ENCODE results near the gene SNORC. TPM values are rescaled to one million over a fixed set of nuclear protein-coding genes. Genes with fewer than 3 reads are reported as not detected.

Gene SNORC
- total and polyA plus RNA-seq, 2 of the 13 experiments (the other 11 are each of a cell fraction or from before 2014, with no cell fraction given), result 59.1 to 86.1 TPM

DNA sequence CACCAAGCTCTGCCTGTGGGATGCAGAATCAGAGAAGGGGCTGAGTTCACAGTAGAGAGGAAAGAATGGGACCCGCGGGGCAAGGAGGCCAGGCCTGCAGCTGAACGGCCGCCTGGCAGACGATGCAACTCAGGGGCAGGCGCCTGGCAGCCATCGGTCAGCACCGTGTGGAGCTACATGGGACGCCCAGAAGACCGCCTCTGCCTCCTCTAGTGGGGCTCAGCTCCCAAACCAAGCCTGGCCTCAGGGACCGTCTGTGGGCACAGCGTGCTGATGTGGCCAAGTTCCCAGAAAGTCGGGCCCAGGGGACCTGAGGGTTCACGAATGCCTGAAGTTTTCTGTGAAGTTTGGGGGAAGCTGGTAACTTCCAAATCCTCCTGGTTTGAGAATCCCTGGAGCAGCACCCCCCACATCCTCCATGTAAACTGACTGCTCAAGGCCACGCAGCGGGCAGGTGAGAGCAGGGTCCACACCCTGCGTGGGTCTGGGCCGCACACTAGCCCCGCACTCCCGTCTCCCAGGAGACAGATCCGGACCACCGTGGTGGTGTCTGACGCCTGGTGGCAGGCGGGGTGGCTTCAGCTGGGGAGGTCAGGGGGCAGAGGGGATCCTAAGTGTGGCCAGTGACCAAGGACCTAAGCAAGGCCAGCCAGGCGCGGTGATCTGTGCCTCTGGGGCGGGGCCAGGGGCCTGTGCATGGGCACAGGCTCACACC is 14.6 kb downstream of the SNORC start:
- H3K9me3 ChIP-seq (ENCODE audit: low read length), result no peaks in the 10 kb centered on the region
- ATAC-seq (0 out of 3 replicates have a peak, but pooled peaks have one; percentile 1), FAIRE-seq (no peak), DNase-seq (ENCODE audit: low spot score) (no peak)
- H3K79me2 ChIP-seq (ENCODE audit: insufficient read depth, low read length), result no peaks in the 10 kb centered on the region
- H3K4me3 ChIP-seq (replicated peaks in 1 of 3; ENCODE audit: insufficient read depth in 1 of 3, low read depth in 2 of 3, low read length in 3 of 3), result no peak overlapping the region
- WGBS (ENCODE audit: low lambda C conversion rate), result 94% methylated on average over 14 of the region's 27 CpGs
- intact Hi-C loops (cut with micrococcal nuclease; ENCODE audit: unreplicated experiment), result no loop called here
- ChIA-PET POLR2A (interaction anchor here (1.7 kb wide), 1 partner anchor 28 kb away, joined by 5 read pairs; no protein-coding TSS in a partner anchor), CTCF (ENCODE audit: low intra/inter-chr PET ratio, low total read pairs) (no interaction called here)
- no peak overlapping the region for H3K9ac ChIP-seq (ENCODE audit: insufficient read depth, low read depth, low read length)
- no peak overlapping the region for H2AFZ ChIP-seq (ENCODE audit: low read length)
- H3K4me2 ChIP-seq (ENCODE audit: low read depth, low read length), result no peak overlapping the region
- BruUV-seq (replicated peaks), result no TSS peak
- no peaks in the 10 kb centered on the region for H3K27me3 ChIP-seq (ENCODE audit: control insufficient read depth in 1 of 2, insufficient read depth in 2 of 2, low read length in 2 of 2)
- in situ Hi-C loops (cut with HindIII; ENCODE audit: extremely low pct_ligation_motif_present, low pct_unique_long_range_greater_than_20kb), result no loop called here
- H3K36me3 ChIP-seq (replicated peaks in 1 of 2; ENCODE audit: control insufficient read depth in 1 of 2, insufficient read depth in 2 of 2, low read length in 2 of 2), result peaks cover 10 to 28% of the 10 kb centered on the region in 2 experiments
- peaks cover 19% of the 10 kb centered on the region; the same call in 1 of the 2 replicates for H3K4me1 ChIP-seq (ENCODE audit: insufficient read depth, low read length)
- H3K27ac ChIP-seq (ENCODE audit: extremely low read length, insufficient read depth, low read length), result no peak overlapping the region
- peaks cover 3% of the 10 kb centered on the region; the same call in 1 of the 2 replicates for H4K20me1 ChIP-seq (ENCODE audit: insufficient read depth, low read length)
- TF ChIP-seq, protein P1, sequence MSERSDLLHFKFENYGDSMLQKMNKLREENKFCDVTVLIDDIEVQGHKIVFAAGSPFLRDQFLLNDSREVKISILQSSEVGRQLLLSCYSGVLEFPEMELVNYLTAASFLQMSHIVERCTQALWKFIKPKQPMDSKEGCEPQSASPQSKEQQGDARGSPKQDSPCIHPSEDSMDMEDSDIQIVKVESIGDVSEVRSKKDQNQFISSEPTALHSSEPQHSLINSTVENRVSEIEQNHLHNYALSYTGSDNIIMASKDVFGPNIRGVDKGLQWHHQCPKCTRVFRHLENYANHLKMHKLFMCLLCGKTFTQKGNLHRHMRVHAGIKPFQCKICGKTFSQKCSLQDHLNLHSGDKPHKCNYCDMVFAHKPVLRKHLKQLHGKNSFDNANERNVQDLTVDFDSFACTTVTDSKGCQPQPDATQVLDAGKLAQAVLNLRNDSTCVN (CRISPR knock-in tag; IDR thresholded peaks at IDR 0.05; ENCODE audit: borderline replicate concordance), result no peak
- TF ChIP-seq KDM5B (CRISPR knock-in tag; IDR thresholded peaks at IDR 0.05; ENCODE audit: borderline replicate concordance) (0 out of 2 replicates have a peak, but pooled peaks have one; percentile 3), ZNF256 (CRISPR knock-in tag; conservative IDR thresholded peaks at IDR 0.05) (no peak), PCBP1 (IDR thresholded peaks at IDR 0.05; ENCODE audit: borderline replicate concordance, low read depth, low read length) (0 out of 2 replicates have a peak, but pooled peaks have one; percentile 41), AGO2 (optimal IDR thresholded peaks at IDR 0.05; ENCODE audit: low read depth, low read length) (peak; percentile 95), ZNF382 (CRISPR knock-in tag; IDR thresholded peaks at IDR 0.05; ENCODE audit: borderline replicate concordance) (no peak), ZNF740 (CRISPR knock-in tag; IDR thresholded peaks at IDR 0.05) (no peak), ZNF354B (CRISPR knock-in tag; IDR thresholded peaks at IDR 0.05) (no peak), JARID2 (CRISPR knock-in tag; IDR thresholded peaks at IDR 0.05; ENCODE audit: insufficient replicate concordance) (no peak), ZNF609 (CRISPR knock-in tag; IDR thresholded peaks at IDR 0.05; ENCODE audit: borderline replicate concordance) (no peak), POLR2AphosphoS2 (IDR thresholded peaks at IDR 0.05; ENCODE audit: low read depth, low read length) (0 out of 2 replicates have a peak, but pooled peaks have one; percentile 3), TARDBP (CRISPR knock-in tag; IDR thresholded peaks at IDR 0.05) (peak; percentile 46; the same call in 1 of the 2 replicates)
